HFFc6 (cell line): ENCODE data around the gene ATP7A. TPM values are rescaled to one million over a fixed set of nuclear protein-coding genes. Genes with fewer than 3 reads are reported as not detected.
"Not testable (repeated sequence)": the region's sequence is repeated elsewhere in the genome, so short reads cannot be mapped to it uniquely, and the experiment has no call there.

Experiments used
- DNase-seq: peaks from one replicate; pipeline ENCODE4 v3.0.0-alpha.2; 2018
- H3K27ac Mint-ChIP-seq: 2 replicates; pipeline ENCODE4 v1.8.0; 2020; ENCODE audit warnings: mild to moderate bottlenecking, mixed read lengths
- H3K27me3 Mint-ChIP-seq: 2 replicates; pipeline ENCODE4 v1.8.0; 2021; ENCODE audit warnings: mild to moderate bottlenecking, moderate library complexity, mixed read lengths; ENCODE audit not compliant: insufficient read depth
- H3K36me3 Mint-ChIP-seq: 2 replicates; pipeline ENCODE4 v1.8.0; 2021; ENCODE audit warnings: low read depth, mixed read lengths
- H3K4me1 Mint-ChIP-seq: 2 replicates; pipeline ENCODE4 v1.8.0; 2020; ENCODE audit warnings: low read depth, mixed read lengths
- H3K4me3 Mint-ChIP-seq: 2 replicates; pipeline ENCODE4 v1.8.0; 2020; ENCODE audit warnings: mild to moderate bottlenecking, moderate library complexity, mixed read lengths
- H3K9me3 Mint-ChIP-seq: 2 replicates; pipeline ENCODE4 v1.8.0; 2020; ENCODE audit warnings: mild to moderate bottlenecking, mixed read lengths
- CTCF ChIP-seq: fragments of 200-600 bp; sonication (generic); IDR thresholded peaks from 2 replicates; pipeline ENCODE4 v1.5.0; 2021; ENCODE audit warnings: antibody characterized with exemption, mild to moderate bottlenecking
- total RNA-seq, 6 experiments: library from RNA; stranded (reverse); fragmentation: NEBNext Ultra II Directional; extraction: Animal tissue kit (Norgen Biotek cat#: 25700); gene quantifications; 2 replicates in 1 of 6; 3 replicates in 5 of 6; pipeline ENCODE4 v1.2.3, GENCODE V29; 2021

ATP7A gene
- total RNA-seq, 6 experiments from 2014 or later, result 7.8 to 10.1 (median 8.9) TPM

DNA sequence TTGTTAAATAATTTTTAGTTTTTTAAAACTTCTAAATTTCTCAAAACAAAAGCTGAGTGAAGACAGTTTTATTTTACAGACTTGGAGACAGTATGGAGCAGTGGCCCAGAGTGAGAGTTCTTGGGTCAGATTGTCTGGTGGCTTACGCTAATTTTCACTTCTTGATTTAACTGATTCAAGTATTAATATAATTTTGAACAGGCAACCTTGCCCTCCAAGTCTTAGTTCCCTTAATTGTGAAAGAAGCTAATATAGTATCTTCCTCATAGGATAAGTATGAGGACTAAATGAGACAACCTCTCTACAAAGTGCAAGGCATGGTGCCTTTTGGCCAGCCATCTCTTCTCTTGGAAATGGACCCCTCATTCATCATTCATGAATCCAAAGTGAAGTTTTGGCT is 25.4 kb downstream of the ATP7A start:
- H3K27ac Mint-ChIP-seq, result no peak overlapping the region
- no peaks in the 10 kb centered on the region for H3K27me3 Mint-ChIP-seq
- no peak for TF ChIP-seq CTCF
- no peak for DNase-seq
- no peaks in the 10 kb centered on the region for H3K36me3 Mint-ChIP-seq
- no peak overlapping the region for H3K4me3 Mint-ChIP-seq
- H3K9me3 Mint-ChIP-seq, result no peaks in the 10 kb centered on the region
- H3K4me1 Mint-ChIP-seq, result peaks cover 16% of the 10 kb centered on the region

DNA sequence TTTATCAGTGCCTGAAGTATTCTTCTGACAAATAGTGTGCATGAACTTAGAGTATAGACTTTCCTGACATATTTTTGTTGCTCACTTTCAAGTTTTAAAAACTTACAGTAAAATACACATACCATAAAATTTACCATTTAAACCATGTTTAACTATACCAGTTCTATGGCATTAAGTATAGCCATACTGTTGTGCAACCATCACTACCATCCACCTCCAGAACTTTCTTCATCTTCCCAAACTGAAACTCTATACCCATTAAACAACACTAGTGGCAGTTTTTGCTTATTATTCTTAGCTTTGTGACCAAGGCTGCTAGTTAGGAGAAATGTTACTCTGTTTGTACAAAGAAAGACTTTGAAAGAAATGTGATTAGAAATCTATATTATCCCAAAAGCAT is 25.8 kb downstream of the ATP7A start:
- H3K27ac Mint-ChIP-seq, result no peak overlapping the region
- peaks cover 16% of the 10 kb centered on the region for H3K4me1 Mint-ChIP-seq
- DNase-seq, result no peak
- H3K27me3 Mint-ChIP-seq, result no peaks in the 10 kb centered on the region
- H3K36me3 Mint-ChIP-seq, result no peaks in the 10 kb centered on the region
- TF ChIP-seq CTCF, result no peak
- no peak overlapping the region for H3K4me3 Mint-ChIP-seq
- H3K9me3 Mint-ChIP-seq, result no peaks in the 10 kb centered on the region

DNA sequence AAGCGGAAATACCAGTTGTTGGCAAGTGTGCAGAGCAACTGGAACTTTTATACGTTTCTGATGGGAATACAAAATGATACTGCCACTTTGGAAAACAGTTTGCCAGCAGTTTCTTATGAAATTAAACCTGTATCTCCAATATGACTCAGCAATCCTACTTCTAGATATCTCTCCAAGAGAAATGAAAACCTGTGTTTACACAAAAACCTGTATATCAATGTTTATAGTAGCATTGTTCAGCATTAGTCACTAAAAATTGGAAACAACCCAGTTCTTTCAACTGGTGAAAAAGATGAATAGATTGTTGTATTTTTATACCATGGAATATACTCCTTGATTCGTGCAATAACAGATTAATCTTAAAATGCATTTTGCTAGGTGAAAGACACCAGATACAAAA is 26.8 kb downstream of the ATP7A start:
- Mint-ChIP-seq H3K36me3 (no peaks in the 10 kb centered on the region), H3K27ac (peak overlapping the region; percentile 56), H3K27me3 (no peaks in the 10 kb centered on the region), H3K4me1 (peaks cover 16% of the 10 kb centered on the region), H3K9me3 (no peaks in the 10 kb centered on the region), H3K4me3 (no peak overlapping the region)
- DNase-seq, result peak; percentile 5
- TF ChIP-seq CTCF, result no peak

DNA sequence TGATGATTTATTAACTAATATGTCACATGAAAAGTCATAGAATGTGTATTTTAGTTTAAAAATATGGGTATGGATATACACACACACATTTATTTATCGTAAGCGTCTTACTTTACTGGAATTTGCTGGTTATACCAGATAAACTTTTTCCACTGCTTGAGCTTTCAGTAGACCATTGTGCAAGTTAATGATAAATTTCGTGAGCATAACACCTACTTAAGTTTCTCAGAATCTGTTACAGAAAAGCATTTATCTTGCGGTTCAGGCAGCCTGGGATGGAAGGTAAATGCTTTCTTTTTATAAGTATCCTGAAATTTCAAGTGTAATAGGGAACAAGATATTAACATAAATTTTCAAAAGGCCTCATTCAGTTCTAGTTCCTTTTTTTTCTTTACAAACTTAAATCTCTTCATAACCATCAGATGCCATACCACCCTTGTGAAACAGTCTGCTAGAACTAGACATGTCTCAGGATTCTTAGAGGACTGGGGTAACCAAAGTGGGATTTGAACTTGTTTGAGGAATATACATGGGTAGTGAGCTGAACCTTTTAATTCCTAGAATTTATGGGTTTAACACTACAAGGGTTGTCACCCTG is 27.7 kb downstream of the ATP7A start:
- no peaks in the 10 kb centered on the region for H3K9me3 Mint-ChIP-seq
- no peaks in the 10 kb centered on the region for H3K27me3 Mint-ChIP-seq
- no peak overlapping the region for H3K27ac Mint-ChIP-seq
- H3K4me3 Mint-ChIP-seq, result no peak overlapping the region
- no peak for DNase-seq
- no peak for TF ChIP-seq CTCF
- peaks cover 16% of the 10 kb centered on the region for H3K4me1 Mint-ChIP-seq
- no peaks in the 10 kb centered on the region for H3K36me3 Mint-ChIP-seq

- H3K4me1 Mint-ChIP-seq, H3K4me3 Mint-ChIP-seq, H3K27me3 Mint-ChIP-seq, H3K9me3 Mint-ChIP-seq, H3K36me3 Mint-ChIP-seq, DNase-seq, H3K27ac Mint-ChIP-seq: not testable (repeated sequence)
These were observed 34.5 kb downstream of the ATP7A start for GRCh38 chrX:77945031-77945430.

DNA sequence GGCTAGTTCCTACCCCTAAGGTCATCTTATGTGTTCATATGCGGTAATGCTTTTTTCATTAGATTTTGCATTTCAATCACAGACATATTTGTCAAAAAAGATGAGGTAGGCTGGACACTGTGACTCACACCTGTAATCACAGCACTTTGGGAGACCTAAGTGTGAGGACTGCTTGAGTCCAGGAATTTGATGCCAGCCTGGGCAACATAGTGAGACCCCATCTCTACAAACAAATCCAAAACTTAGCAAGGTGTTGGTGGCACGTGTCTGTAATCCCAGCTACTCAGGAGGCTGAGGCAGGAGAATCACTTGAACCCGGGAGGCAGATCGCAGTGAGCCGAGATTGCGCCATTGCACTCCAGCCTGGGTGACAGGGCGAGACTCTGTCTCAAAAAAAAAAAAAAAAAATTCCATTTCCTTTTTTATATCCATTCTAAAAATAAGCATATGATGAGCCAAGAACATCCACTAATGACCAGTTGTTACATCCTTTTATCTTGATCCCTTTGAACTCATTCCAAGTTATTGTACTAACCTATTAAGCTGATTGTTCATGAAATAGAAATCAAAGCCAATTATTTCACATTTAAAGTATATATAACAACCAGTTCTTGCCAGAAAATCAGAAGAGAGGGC is 35.5 kb downstream of the ATP7A start:
- Mint-ChIP-seq H3K4me3 (no peak overlapping the region), H3K9me3 (no peaks in the 10 kb centered on the region), H3K27me3 (no peaks in the 10 kb centered on the region), H3K27ac (no peak overlapping the region), H3K4me1 (no peaks in the 10 kb centered on the region), H3K36me3 (no peaks in the 10 kb centered on the region)
- no peak for DNase-seq
- TF ChIP-seq CTCF, result no peak
